ENCODE data around the gene RIMBP2.

- no peak for TF ChIP-seq EZH2phosphoT487 (IDR thresholded peaks at IDR 0.05; ENCODE audit: borderline replicate concordance, low read depth)
- TF ChIP-seq RAD21 (IDR thresholded peaks at IDR 0.05; ENCODE audit: low read length) = no peak
- TF ChIP-seq, protein P1, sequence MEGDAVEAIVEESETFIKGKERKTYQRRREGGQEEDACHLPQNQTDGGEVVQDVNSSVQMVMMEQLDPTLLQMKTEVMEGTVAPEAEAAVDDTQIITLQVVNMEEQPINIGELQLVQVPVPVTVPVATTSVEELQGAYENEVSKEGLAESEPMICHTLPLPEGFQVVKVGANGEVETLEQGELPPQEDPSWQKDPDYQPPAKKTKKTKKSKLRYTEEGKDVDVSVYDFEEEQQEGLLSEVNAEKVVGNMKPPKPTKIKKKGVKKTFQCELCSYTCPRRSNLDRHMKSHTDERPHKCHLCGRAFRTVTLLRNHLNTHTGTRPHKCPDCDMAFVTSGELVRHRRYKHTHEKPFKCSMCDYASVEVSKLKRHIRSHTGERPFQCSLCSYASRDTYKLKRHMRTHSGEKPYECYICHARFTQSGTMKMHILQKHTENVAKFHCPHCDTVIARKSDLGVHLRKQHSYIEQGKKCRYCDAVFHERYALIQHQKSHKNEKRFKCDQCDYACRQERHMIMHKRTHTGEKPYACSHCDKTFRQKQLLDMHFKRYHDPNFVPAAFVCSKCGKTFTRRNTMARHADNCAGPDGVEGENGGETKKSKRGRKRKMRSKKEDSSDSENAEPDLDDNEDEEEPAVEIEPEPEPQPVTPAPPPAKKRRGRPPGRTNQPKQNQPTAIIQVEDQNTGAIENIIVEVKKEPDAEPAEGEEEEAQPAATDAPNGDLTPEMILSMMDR (IDR thresholded peaks at IDR 0.05) = no peak
- TF ChIP-seq, protein P2, sequence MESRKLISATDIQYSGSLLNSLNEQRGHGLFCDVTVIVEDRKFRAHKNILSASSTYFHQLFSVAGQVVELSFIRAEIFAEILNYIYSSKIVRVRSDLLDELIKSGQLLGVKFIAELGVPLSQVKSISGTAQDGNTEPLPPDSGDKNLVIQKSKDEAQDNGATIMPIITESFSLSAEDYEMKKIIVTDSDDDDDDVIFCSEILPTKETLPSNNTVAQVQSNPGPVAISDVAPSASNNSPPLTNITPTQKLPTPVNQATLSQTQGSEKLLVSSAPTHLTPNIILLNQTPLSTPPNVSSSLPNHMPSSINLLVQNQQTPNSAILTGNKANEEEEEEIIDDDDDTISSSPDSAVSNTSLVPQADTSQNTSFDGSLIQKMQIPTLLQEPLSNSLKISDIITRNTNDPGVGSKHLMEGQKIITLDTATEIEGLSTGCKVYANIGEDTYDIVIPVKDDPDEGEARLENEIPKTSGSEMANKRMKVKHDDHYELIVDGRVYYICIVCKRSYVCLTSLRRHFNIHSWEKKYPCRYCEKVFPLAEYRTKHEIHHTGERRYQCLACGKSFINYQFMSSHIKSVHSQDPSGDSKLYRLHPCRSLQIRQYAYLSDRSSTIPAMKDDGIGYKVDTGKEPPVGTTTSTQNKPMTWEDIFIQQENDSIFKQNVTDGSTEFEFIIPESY (IDR thresholded peaks at IDR 0.05; ENCODE audit: borderline replicate concordance, low read depth) = no peak
- TF ChIP-seq, protein P3, sequence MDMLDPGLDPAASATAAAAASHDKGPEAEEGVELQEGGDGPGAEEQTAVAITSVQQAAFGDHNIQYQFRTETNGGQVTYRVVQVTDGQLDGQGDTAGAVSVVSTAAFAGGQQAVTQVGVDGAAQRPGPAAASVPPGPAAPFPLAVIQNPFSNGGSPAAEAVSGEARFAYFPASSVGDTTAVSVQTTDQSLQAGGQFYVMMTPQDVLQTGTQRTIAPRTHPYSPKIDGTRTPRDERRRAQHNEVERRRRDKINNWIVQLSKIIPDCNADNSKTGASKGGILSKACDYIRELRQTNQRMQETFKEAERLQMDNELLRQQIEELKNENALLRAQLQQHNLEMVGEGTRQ (IDR thresholded peaks at IDR 0.05; ENCODE audit: borderline replicate concordance, low read depth, low read length) = no peak
- TF ChIP-seq MXI1 (IDR thresholded peaks at IDR 0.05; ENCODE audit: low read depth, low read length) = peak; percentile 28; the same call in 1 of the 2 replicates
- TF ChIP-seq SMC3 (IDR thresholded peaks at IDR 0.05; ENCODE audit: low read depth, low read length) = no peak
These were observed 50.3 kb downstream of the RIMBP2 start for GRCh38 chr12:130665753-130666152.

All from SK-N-SH (cell line).